Liver (tissue), 9 donors: ENCODE measurements around the gene NFYB. TPM values are rescaled to one million over a fixed set of nuclear protein-coding genes. Genes with fewer than 3 reads are reported as not detected.

ENCODE experiments used
- DNase-seq: peaks from one replicate; pipeline ENCODE4 v3.0.0-alpha.2; 2017; ENCODE audit warnings: low spot score
- H3K27ac ChIP-seq, 2 donors: one replicate each; pipeline ENCODE4 v1.7.0; 2013; ENCODE audit warnings: inconsistent platforms in 2 of 2, low read length in 2 of 2, control low read depth in 1 of 2, low read depth in 1 of 2, mild to moderate bottlenecking in 1 of 2
- H3K27me3 ChIP-seq, 4 donors: one replicate each; pipeline versions ENCODE4 v1.6.1 to v1.7.0; 2013; ENCODE audit warnings: low read length in 3 of 4, inconsistent platforms in 1 of 4, mild to moderate bottlenecking in 1 of 4, moderate library complexity in 1 of 4; ENCODE audit not compliant: control insufficient read depth in 4 of 4, insufficient read depth in 4 of 4
- H3K36me3 ChIP-seq, 4 donors: one replicate each; pipeline versions ENCODE4 v1.6.1 to v1.7.0; 2013; ENCODE audit warnings: low read length in 3 of 4, mild to moderate bottlenecking in 3 of 4, low read depth in 1 of 4, moderate library complexity in 1 of 4; ENCODE audit not compliant: control insufficient read depth in 4 of 4, insufficient read depth in 3 of 4
- H3K4me1 ChIP-seq, 4 donors: one replicate each; pipeline versions ENCODE4 v1.6.1 to v1.7.0; 2013; ENCODE audit warnings: low read length in 3 of 4, mild to moderate bottlenecking in 3 of 4, moderate library complexity in 1 of 4; ENCODE audit not compliant: control insufficient read depth in 4 of 4, insufficient read depth in 4 of 4
- H3K4me3 ChIP-seq, 3 donors: one replicate each; pipeline versions ENCODE4 v1.6.1 to v1.7.0; 2013; ENCODE audit warnings: low read length in 3 of 3, control low read depth in 1 of 3, low read depth in 1 of 3, mild to moderate bottlenecking in 1 of 3
- H3K9ac ChIP-seq, 2 donors: one replicate each; pipeline ENCODE4 v1.7.0; 2013; ENCODE audit warnings: low read length in 2 of 2, mild to moderate bottlenecking in 2 of 2, moderate library complexity in 2 of 2, control low read depth in 1 of 2, low read depth in 1 of 2
- H3K9me3 ChIP-seq, 4 donors: one replicate each; pipeline versions ENCODE4 v1.6.1 to v1.7.0; 2013; ENCODE audit warnings: low read length in 3 of 4; ENCODE audit not compliant: control insufficient read depth in 4 of 4
- EGR1 ChIP-seq, 2 donors: IDR thresholded peaks; 2 replicates each; pipeline ENCODE4 v1.6.1; 2016 to 2018; ENCODE audit warnings: antibody characterized with exemption in 2 of 2, low read depth in 2 of 2
- FOXA1 ChIP-seq: IDR thresholded peaks from 2 replicates; pipeline ENCODE4 v1.6.1; 2016; ENCODE audit warnings: antibody characterized with exemption
- FOXA2 ChIP-seq: IDR thresholded peaks from 2 replicates; pipeline ENCODE4 v1.6.1; 2016; ENCODE audit warnings: antibody characterized with exemption
- GABPA ChIP-seq, 2 donors: IDR thresholded peaks in 1 of 2; conservative IDR thresholded peaks in 1 of 2; 2 replicates each; pipeline ENCODE4 v1.6.1; 2016; ENCODE audit warnings: antibody characterized with exemption in 2 of 2, mild to moderate bottlenecking in 1 of 2, moderate library complexity in 1 of 2
- HNF4A ChIP-seq, 2 donors: conservative IDR thresholded peaks; 2 replicates each; pipeline ENCODE4 v1.6.1; 2016; ENCODE audit warnings: antibody characterized with exemption in 2 of 2, mild to moderate bottlenecking in 2 of 2
- HNF4G ChIP-seq: IDR thresholded peaks from 2 replicates; pipeline ENCODE4 v1.6.1; 2016; ENCODE audit warnings: antibody characterized with exemption
- JUND ChIP-seq, 2 donors: IDR thresholded peaks; 2 replicates each; pipeline ENCODE4 v1.6.1; 2016; ENCODE audit warnings: antibody characterized with exemption in 2 of 2
- NR2F2 ChIP-seq: IDR thresholded peaks from 2 replicates; pipeline ENCODE4 v1.6.1; 2016; ENCODE audit warnings: antibody characterized with exemption
- RAD21 ChIP-seq, 2 donors: IDR thresholded peaks; 2 replicates each; pipeline ENCODE4 v1.6.1; 2016; ENCODE audit warnings: antibody characterized with exemption in 2 of 2, mild to moderate bottlenecking in 2 of 2
- RXRA ChIP-seq, 2 donors: IDR thresholded peaks; 2 replicates each; pipeline ENCODE4 v1.6.1; 2017 to 2018; ENCODE audit warnings: antibody characterized with exemption in 2 of 2, mild to moderate bottlenecking in 1 of 2
- SP1 ChIP-seq: IDR thresholded peaks from 2 replicates; pipeline ENCODE4 v1.6.1; 2018; ENCODE audit warnings: antibody characterized with exemption, mild to moderate bottlenecking
- TAF1 ChIP-seq: conservative IDR thresholded peaks from 2 replicates; pipeline ENCODE4 v1.6.1; 2016; ENCODE audit warnings: antibody characterized with exemption, mild to moderate bottlenecking
- YY1 ChIP-seq: IDR thresholded peaks from 2 replicates; pipeline ENCODE4 v1.6.1; 2016; ENCODE audit warnings: antibody characterized with exemption, mild to moderate bottlenecking
- WGBS: extraction: QIAGEN DNeasy Blood & Tissue Kit; methylation state at CpG from one replicate; pipeline ENCODE4 v1.1.7; 2013; 5-methylcytosine and 5-hydroxymethylcytosine counted together
- polyA plus RNA-seq, 2 donors: library from polyadenylated mRNA; stranded (reverse) in 1 of 2; unstranded in 1 of 2; fragments of 200-250 nt in 1 of 2; fragments of >200 nt in 1 of 2; fragmentation: Nextera tagmentation in 1 of 2; extraction: Ambion mirVana in 1 of 2; gene quantifications; one replicate each; pipeline versions ENCODE4 v1.2.1 to v1.2.3, GENCODE V29; 2013 to 2015
- total RNA-seq, 2 donors: library from RNA; depleted of rRNA; stranded (reverse); fragments of >200 nt; gene quantifications; one replicate each; pipeline ENCODE4 v1.2.3, GENCODE V29; 2014
- TF ChIP-seq, protein P1 (sequence below): IDR thresholded peaks from 2 replicates; pipeline ENCODE4 v1.6.1; 2016; ENCODE audit warnings: antibody characterized with exemption, mild to moderate bottlenecking
- TF ChIP-seq, protein P2 (sequence below): fragments of 150-350 bp; IDR thresholded peaks from 2 replicates; pipeline ENCODE4 v1.5.1; 2017; ENCODE audit warnings: improper control_type of control experiment, low read depth, low read length; ENCODE audit not compliant: missing input control
- TF ChIP-seq, protein P3 (sequence below): IDR thresholded peaks from 2 replicates; pipeline ENCODE4 v1.6.1; 2016; ENCODE audit warnings: antibody characterized with exemption
- TF ChIP-seq, protein P4 (sequence below): IDR thresholded peaks from 2 replicates; pipeline ENCODE4 v1.6.1; 2016; ENCODE audit warnings: antibody characterized with exemption
- TF ChIP-seq, protein P5 (sequence below): IDR thresholded peaks from 2 replicates; pipeline ENCODE4 v1.6.1; 2016; ENCODE audit warnings: antibody characterized with exemption
- donor health status: healthy.
- donor health status: healthy.
- donor health status: healthy.
- donor health status: healthy.
- donor health status: healthy.

The NFYB gene
- total and polyA plus RNA-seq, 4 donors: 7.6 to 14.6 (median 11.5) TPM

DNA sequence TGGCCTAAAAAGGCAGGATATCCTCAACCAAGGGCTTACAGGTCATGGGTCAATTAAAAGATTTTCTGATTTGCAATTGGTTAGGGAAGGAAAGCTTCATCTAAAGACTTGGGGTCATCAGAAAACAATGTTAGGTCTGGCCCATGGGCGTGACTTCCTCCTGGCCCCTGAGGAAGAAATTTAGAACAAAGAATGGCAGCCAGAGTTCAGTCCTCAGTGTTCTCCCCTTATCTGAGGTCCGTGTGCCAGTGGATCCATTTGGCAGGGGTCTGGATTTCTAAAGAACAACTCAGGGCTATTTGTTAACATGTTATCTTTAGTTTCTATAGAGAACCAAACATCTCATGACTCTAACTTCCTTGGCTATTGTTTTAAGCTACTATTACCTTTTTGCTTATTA, 27.8 kb upstream of the NFYB start:
- H3K27me3 ChIP-seq: no peaks in the 10 kb centered on the region
- H3K4me1 ChIP-seq: no peaks in the 10 kb centered on the region
- WGBS: 79% methylated on average over 2 of the region's 2 CpGs
- H3K27ac ChIP-seq: no peak overlapping the region
- DNase-seq: no peak
- no peaks in the 10 kb centered on the region for H3K9me3 ChIP-seq
- TF ChIP-seq NR2F2: peak; percentile 95
- peak; percentile 33 for TF ChIP-seq SP1
- TF ChIP-seq TAF1: no peak
- H3K36me3 ChIP-seq: no peaks in the 10 kb centered on the region
- H3K4me3 ChIP-seq: no peak overlapping the region
- H3K9ac ChIP-seq: no peak overlapping the region

DNA sequence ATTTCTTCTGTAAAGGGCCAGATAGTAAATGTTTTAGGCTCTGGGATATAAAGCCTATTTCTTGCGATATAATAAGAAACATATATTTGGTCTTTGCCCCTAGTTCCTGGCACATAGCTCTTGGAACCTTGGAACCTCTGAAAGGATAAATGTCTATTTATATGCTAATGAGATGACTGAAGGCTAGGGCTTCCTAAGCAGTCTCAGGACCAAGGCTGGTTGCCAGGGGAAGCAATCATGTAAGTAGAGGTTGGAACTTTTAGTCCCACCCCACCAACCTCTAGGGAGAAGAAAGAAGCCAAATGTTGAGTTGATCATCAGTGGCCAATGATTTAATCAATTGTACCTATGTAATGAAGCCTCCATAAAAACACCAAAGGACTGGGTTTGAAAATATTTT, 26.6 kb upstream of the NFYB start:
- DNase-seq: no peak
- Histone ChIP-seq H3K4me1 (no peaks in the 10 kb centered on the region), H3K36me3 (no peaks in the 10 kb centered on the region), H3K4me3 (no peak overlapping the region), H3K27ac (no peak overlapping the region), H3K9me3 (no peaks in the 10 kb centered on the region), H3K27me3 (no peaks in the 10 kb centered on the region), H3K9ac (no peak overlapping the region)
- no peak for TF ChIP-seq JUND (IDR thresholded peaks at IDR 0.05)
- TF ChIP-seq, protein P1, sequence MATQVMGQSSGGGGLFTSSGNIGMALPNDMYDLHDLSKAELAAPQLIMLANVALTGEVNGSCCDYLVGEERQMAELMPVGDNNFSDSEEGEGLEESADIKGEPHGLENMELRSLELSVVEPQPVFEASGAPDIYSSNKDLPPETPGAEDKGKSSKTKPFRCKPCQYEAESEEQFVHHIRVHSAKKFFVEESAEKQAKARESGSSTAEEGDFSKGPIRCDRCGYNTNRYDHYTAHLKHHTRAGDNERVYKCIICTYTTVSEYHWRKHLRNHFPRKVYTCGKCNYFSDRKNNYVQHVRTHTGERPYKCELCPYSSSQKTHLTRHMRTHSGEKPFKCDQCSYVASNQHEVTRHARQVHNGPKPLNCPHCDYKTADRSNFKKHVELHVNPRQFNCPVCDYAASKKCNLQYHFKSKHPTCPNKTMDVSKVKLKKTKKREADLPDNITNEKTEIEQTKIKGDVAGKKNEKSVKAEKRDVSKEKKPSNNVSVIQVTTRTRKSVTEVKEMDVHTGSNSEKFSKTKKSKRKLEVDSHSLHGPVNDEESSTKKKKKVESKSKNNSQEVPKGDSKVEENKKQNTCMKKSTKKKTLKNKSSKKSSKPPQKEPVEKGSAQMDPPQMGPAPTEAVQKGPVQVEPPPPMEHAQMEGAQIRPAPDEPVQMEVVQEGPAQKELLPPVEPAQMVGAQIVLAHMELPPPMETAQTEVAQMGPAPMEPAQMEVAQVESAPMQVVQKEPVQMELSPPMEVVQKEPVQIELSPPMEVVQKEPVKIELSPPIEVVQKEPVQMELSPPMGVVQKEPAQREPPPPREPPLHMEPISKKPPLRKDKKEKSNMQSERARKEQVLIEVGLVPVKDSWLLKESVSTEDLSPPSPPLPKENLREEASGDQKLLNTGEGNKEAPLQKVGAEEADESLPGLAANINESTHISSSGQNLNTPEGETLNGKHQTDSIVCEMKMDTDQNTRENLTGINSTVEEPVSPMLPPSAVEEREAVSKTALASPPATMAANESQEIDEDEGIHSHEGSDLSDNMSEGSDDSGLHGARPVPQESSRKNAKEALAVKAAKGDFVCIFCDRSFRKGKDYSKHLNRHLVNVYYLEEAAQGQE: no peak
- no peak for TF ChIP-seq SP1
- no peak for TF ChIP-seq YY1
- TF ChIP-seq, protein P2, sequence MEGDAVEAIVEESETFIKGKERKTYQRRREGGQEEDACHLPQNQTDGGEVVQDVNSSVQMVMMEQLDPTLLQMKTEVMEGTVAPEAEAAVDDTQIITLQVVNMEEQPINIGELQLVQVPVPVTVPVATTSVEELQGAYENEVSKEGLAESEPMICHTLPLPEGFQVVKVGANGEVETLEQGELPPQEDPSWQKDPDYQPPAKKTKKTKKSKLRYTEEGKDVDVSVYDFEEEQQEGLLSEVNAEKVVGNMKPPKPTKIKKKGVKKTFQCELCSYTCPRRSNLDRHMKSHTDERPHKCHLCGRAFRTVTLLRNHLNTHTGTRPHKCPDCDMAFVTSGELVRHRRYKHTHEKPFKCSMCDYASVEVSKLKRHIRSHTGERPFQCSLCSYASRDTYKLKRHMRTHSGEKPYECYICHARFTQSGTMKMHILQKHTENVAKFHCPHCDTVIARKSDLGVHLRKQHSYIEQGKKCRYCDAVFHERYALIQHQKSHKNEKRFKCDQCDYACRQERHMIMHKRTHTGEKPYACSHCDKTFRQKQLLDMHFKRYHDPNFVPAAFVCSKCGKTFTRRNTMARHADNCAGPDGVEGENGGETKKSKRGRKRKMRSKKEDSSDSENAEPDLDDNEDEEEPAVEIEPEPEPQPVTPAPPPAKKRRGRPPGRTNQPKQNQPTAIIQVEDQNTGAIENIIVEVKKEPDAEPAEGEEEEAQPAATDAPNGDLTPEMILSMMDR: no peak
- TF ChIP-seq HNF4G: no peak
- no peak for TF ChIP-seq FOXA1
- TF ChIP-seq, protein P3, sequence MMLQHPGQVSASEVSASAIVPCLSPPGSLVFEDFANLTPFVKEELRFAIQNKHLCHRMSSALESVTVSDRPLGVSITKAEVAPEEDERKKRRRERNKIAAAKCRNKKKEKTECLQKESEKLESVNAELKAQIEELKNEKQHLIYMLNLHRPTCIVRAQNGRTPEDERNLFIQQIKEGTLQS: no peak
- TF ChIP-seq TAF1: no peak
- no peak for TF ChIP-seq NR2F2
- TF ChIP-seq HNF4A (conservative IDR thresholded peaks at IDR 0.05): no peak
- TF ChIP-seq RXRA (IDR thresholded peaks at IDR 0.05): no peak
- TF ChIP-seq, protein P4, sequence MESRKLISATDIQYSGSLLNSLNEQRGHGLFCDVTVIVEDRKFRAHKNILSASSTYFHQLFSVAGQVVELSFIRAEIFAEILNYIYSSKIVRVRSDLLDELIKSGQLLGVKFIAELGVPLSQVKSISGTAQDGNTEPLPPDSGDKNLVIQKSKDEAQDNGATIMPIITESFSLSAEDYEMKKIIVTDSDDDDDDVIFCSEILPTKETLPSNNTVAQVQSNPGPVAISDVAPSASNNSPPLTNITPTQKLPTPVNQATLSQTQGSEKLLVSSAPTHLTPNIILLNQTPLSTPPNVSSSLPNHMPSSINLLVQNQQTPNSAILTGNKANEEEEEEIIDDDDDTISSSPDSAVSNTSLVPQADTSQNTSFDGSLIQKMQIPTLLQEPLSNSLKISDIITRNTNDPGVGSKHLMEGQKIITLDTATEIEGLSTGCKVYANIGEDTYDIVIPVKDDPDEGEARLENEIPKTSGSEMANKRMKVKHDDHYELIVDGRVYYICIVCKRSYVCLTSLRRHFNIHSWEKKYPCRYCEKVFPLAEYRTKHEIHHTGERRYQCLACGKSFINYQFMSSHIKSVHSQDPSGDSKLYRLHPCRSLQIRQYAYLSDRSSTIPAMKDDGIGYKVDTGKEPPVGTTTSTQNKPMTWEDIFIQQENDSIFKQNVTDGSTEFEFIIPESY: no peak
- TF ChIP-seq, protein P5, sequence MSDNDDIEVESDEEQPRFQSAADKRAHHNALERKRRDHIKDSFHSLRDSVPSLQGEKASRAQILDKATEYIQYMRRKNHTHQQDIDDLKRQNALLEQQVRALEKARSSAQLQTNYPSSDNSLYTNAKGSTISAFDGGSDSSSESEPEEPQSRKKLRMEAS: no peak
- no peak for TF ChIP-seq EGR1 (IDR thresholded peaks at IDR 0.05; ENCODE audit: low read depth in 2 of 2)
- TF ChIP-seq RAD21 (IDR thresholded peaks at IDR 0.05): no peak
- no peak for TF ChIP-seq FOXA2
- no peak for TF ChIP-seq GABPA (IDR thresholded peaks at IDR 0.05 in 1 of 2, conservative IDR thresholded peaks at IDR 0.05 in 1 of 2)
- WGBS: 93% methylated on average over 1 of the region's 1 CpG
